Glutamatergic neuron (in vitro differentiated cells): Measurements from ENCODE around the gene CCL3. TPM values are rescaled to one million over a fixed set of nuclear protein-coding genes. Genes with fewer than 3 reads are reported as not detected.
"Not testable (repeated sequence)": the region's sequence is repeated elsewhere in the genome, so short reads cannot be mapped to it uniquely, and the experiment has no call there.

ENCODE experiments used
- DNase-seq: peaks from one replicate; pipeline ENCODE4 v3.0.0; 2022
- H3K27ac Mint-ChIP-seq: one replicate; pipeline ENCODE4 v1.8.0; 2020; ENCODE audit warnings: mild to moderate bottlenecking, mixed read lengths, inconsistent platforms; ENCODE audit not compliant: unreplicated experiment
- H3K27me3 Mint-ChIP-seq: one replicate; pipeline ENCODE4 v1.8.0; 2020; ENCODE audit warnings: mild to moderate bottlenecking, moderate library complexity, mixed read lengths, inconsistent platforms; ENCODE audit not compliant: unreplicated experiment
- H3K36me3 Mint-ChIP-seq: one replicate; pipeline ENCODE4 v1.8.0; 2020; ENCODE audit warnings: mild to moderate bottlenecking, mixed read lengths, inconsistent platforms; ENCODE audit not compliant: unreplicated experiment
- H3K4me1 Mint-ChIP-seq: one replicate; pipeline ENCODE4 v1.8.0; 2020; ENCODE audit warnings: mild to moderate bottlenecking, low read depth, mixed read lengths, inconsistent platforms; ENCODE audit not compliant: unreplicated experiment
- H3K4me3 Mint-ChIP-seq: one replicate; pipeline ENCODE4 v1.8.0; 2020; ENCODE audit warnings: mild to moderate bottlenecking, mixed read lengths, inconsistent platforms; ENCODE audit not compliant: unreplicated experiment
- H3K9me3 Mint-ChIP-seq: one replicate; pipeline ENCODE4 v1.8.0; 2020; ENCODE audit warnings: mild to moderate bottlenecking, moderate library complexity, mixed read lengths, inconsistent platforms; ENCODE audit not compliant: unreplicated experiment
- CTCF ChIP-seq: fragments of 200-600 bp; sonication (generic); IDR thresholded peaks from one replicate; pipeline ENCODE4 v1.5.0; 2021; ENCODE audit not compliant: partially characterized antibody, unreplicated experiment
- total RNA-seq: library from RNA; stranded (reverse); fragmentation: NEBNext Ultra II Directional; extraction: Animal tissue kit (Norgen Biotek cat#: 25700); gene quantifications from one replicate; pipeline ENCODE4 v1.2.1, GENCODE V29; 2021; ENCODE audit not compliant: unreplicated experiment

The CCL3 gene
- total RNA-seq, 1 donor from 2014 or later, result not detected

- H3K27me3 Mint-ChIP-seq, result peaks cover 4% of the 10 kb centered on the region
- H3K4me1 Mint-ChIP-seq, result no peaks in the 10 kb centered on the region
- no peak overlapping the region for H3K27ac Mint-ChIP-seq
- H3K4me3 Mint-ChIP-seq, result no peak overlapping the region
- H3K36me3 Mint-ChIP-seq, result no peaks in the 10 kb centered on the region
- no peaks in the 10 kb centered on the region for H3K9me3 Mint-ChIP-seq
- DNase-seq, result no peak
- no peak for TF ChIP-seq CTCF
Observed at GRCh38 chr17:36089339-36089865, 541 bp downstream of the CCL3 start.

GRCh38 chr17:36088670-36089338 lies 1.1 kb downstream of the CCL3 start:
- H3K36me3 Mint-ChIP-seq, result no peaks in the 10 kb centered on the region
- H3K4me1 Mint-ChIP-seq, result no peaks in the 10 kb centered on the region
- TF ChIP-seq CTCF, result no peak
- H3K27me3 Mint-ChIP-seq, result peaks cover 4% of the 10 kb centered on the region
- no peak overlapping the region for H3K4me3 Mint-ChIP-seq
- no peak overlapping the region for H3K27ac Mint-ChIP-seq
- no peak for DNase-seq
- H3K9me3 Mint-ChIP-seq, result no peaks in the 10 kb centered on the region

GRCh38 chr17:36087897-36088572 lies 1.9 kb downstream of the CCL3 start:
- not testable (repeated sequence) for H3K36me3 Mint-ChIP-seq, H3K4me3 Mint-ChIP-seq, H3K27ac Mint-ChIP-seq, H3K9me3 Mint-ChIP-seq, H3K27me3 Mint-ChIP-seq, H3K4me1 Mint-ChIP-seq, DNase-seq

GRCh38 chr17:36087471-36087870 lies 2.5 kb downstream of the CCL3 start:
- H3K36me3 Mint-ChIP-seq, H3K27me3 Mint-ChIP-seq, H3K9me3 Mint-ChIP-seq, H3K4me3 Mint-ChIP-seq, H3K27ac Mint-ChIP-seq, H3K4me1 Mint-ChIP-seq, DNase-seq: not testable (repeated sequence)

- Mint-ChIP-seq H3K36me3 (no peaks in the 10 kb centered on the region), H3K4me1 (peaks cover 4% of the 10 kb centered on the region), H3K9me3 (peaks cover 2% of the 10 kb centered on the region), H3K4me3 (no peak overlapping the region), H3K27ac (no peak overlapping the region), H3K27me3 (peaks cover 4% of the 10 kb centered on the region)
- no peak for DNase-seq
- TF ChIP-seq CTCF, result no peak
Observed at GRCh38 chr17:36086791-36087190, 3.2 kb downstream of the CCL3 start.

- TF ChIP-seq CTCF, result no peak
- no peaks in the 10 kb centered on the region for H3K36me3 Mint-ChIP-seq
- H3K27me3 Mint-ChIP-seq, result peaks cover 4% of the 10 kb centered on the region
- no peak for DNase-seq
- no peak overlapping the region for H3K27ac Mint-ChIP-seq
- H3K4me3 Mint-ChIP-seq, result no peak overlapping the region
- peaks cover 4% of the 10 kb centered on the region for H3K4me1 Mint-ChIP-seq
- H3K9me3 Mint-ChIP-seq, result peaks cover 2% of the 10 kb centered on the region
Observed at GRCh38 chr17:36085765-36086164, 4.2 kb downstream of the CCL3 start.

GRCh38 chr17:36083691-36084090 lies 6.3 kb downstream of the CCL3 start:
- not testable (repeated sequence) for DNase-seq, H3K4me3 Mint-ChIP-seq, H3K27me3 Mint-ChIP-seq, H3K4me1 Mint-ChIP-seq, H3K36me3 Mint-ChIP-seq, H3K9me3 Mint-ChIP-seq, H3K27ac Mint-ChIP-seq

GRCh38 chr17:36082482-36083120 lies 7.3 kb downstream of the CCL3 start:
- not testable (repeated sequence) for H3K4me1 Mint-ChIP-seq, H3K27ac Mint-ChIP-seq, H3K27me3 Mint-ChIP-seq, H3K4me3 Mint-ChIP-seq, DNase-seq, H3K36me3 Mint-ChIP-seq, H3K9me3 Mint-ChIP-seq
